Activated naive CD4-positive, alpha-beta T cell treated with anti-CD3 and anti-CD28 coated beads for 36 hours (primary cell): Measurements from ENCODE around the gene SFMBT2. TPM values are rescaled to one million over a fixed set of nuclear protein-coding genes. Genes with fewer than 3 reads are reported as not detected.
"Not testable (repeated sequence)": the region's sequence is repeated elsewhere in the genome, so short reads cannot be mapped to it uniquely, and the experiment has no call there.

Experiments
- CTCF ChIA-PET: fragments of 350-600 bp; sonication (Branson Sonifier 250); formaldehyde crosslinking; loops from one replicate; lab custom pipeline; 2021; ENCODE audit warnings: antibody characterized with exemption; lab: Charles Lee
- DNase-seq: peaks from one replicate; pipeline ENCODE4 v3.0.0-alpha.2; 2020
- H3K27ac Mint-ChIP-seq: one replicate; pipeline ENCODE4 v1.8.0; 2021; ENCODE audit warnings: mild to moderate bottlenecking, mixed read lengths
- H3K27me3 Mint-ChIP-seq: one replicate; pipeline ENCODE4 v1.8.0; 2021; ENCODE audit warnings: low read depth, mixed read lengths
- H3K36me3 Mint-ChIP-seq: one replicate; pipeline ENCODE4 v1.8.0; 2021; ENCODE audit warnings: low read depth, mixed read lengths
- H3K4me1 Mint-ChIP-seq: one replicate; pipeline ENCODE4 v1.8.0; 2021; ENCODE audit warnings: low read depth, mixed read lengths
- H3K4me3 Mint-ChIP-seq: one replicate; pipeline ENCODE4 v1.8.0; 2021; ENCODE audit warnings: mild to moderate bottlenecking, moderate library complexity, mixed read lengths
- H3K9me3 Mint-ChIP-seq: one replicate; pipeline ENCODE4 v1.8.0; 2021; ENCODE audit warnings: mixed read lengths
- intact Hi-C: fragments of 100-400 bp; cut with micrococcal nuclease; formaldehyde crosslinking; loops from one replicate; pipeline ENCODE4 v1.15.1; 2023
- total RNA-seq, 2 experiments: library from RNA; stranded (reverse); gene quantifications; one replicate each; pipeline ENCODE4 v1.2.3, GENCODE V29; 2021

SFMBT2 gene
- total RNA-seq, 2 experiments from 2014 or later, result 20.0 to 21.5 TPM

DNA sequence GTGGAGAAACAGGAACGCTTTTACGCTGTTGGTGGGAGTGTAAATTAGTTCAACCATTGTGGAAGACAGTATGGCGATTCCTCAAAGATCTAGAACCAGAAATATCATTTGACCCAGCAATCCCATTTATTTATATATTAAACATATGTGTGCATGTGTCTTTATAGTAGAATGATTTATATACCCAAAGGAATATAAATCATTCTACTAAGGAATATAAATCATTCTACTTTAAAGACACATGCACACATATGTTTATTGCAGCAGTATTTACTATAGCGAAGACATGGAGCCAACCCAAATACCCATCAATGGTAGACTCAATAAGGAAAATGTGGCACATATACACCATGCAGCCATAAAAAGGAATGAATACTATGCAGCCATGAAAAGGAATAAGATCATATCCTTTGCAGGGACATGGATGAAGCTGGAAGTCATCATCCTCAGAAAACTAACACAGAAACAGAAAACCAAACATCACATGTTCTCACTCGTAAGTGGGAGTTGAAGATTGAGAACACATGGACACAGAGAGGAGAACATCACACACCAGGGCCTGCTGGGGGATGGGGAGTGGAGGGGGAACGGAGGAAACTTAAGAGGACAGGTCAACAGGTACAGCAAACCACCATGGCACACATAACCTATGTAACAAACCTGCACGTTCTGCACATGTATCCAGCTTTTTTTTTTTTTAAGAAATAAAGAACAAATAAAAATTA is 111.1 kb downstream of the SFMBT2 start:
- H3K9me3 Mint-ChIP-seq, intact Hi-C loops, CTCF ChIA-PET, DNase-seq, H3K27me3 Mint-ChIP-seq, H3K4me3 Mint-ChIP-seq, H3K27ac Mint-ChIP-seq: not testable (repeated sequence)
- Mint-ChIP-seq H3K4me1 (peaks cover 75% of the 10 kb centered on the region), H3K36me3 (peaks cover 17% of the 10 kb centered on the region)

DNA sequence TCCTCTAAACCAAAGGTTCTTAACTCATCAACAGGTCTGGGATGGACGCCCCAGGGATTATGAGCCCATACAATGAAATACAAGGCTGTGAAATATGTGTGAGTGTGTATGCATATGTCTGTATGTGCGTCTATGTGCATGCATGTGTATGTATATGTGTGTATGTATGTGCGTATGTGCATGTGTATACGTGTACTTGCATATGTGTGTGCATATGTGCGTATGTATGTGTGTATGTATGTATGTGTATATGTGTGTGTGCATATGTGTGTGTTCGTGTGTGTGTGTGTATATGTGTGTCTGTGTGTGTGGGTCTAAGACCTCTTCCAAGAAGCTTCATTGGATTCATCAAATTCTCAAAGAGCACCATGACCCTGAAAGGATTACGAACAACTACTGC is 112.3 kb downstream of the SFMBT2 start:
- Mint-ChIP-seq H3K4me3 (no peak overlapping the region), H3K27ac (no peak overlapping the region), H3K36me3 (peaks cover 17% of the 10 kb centered on the region), H3K27me3 (no peaks in the 10 kb centered on the region), H3K4me1 (peaks cover 78% of the 10 kb centered on the region), H3K9me3 (peaks cover 4% of the 10 kb centered on the region)
- CTCF ChIA-PET, result no interaction called here
- intact Hi-C loops, result no loop called here
- no peak for DNase-seq

- Mint-ChIP-seq H3K36me3 (peaks cover 16% of the 10 kb centered on the region), H3K9me3 (peaks cover 4% of the 10 kb centered on the region), H3K4me1 (peaks cover 76% of the 10 kb centered on the region), H3K4me3 (no peak overlapping the region), H3K27ac (no peak overlapping the region), H3K27me3 (no peaks in the 10 kb centered on the region)
- DNase-seq, result no peak
- intact Hi-C loops, result no loop called here
- CTCF ChIA-PET, result interaction anchor here (0.9 kb wide), 1 partner anchor 38 kb away, joined by 4 read pairs; no protein-coding TSS in a partner anchor
These were observed 113.7 kb downstream of the SFMBT2 start for GRCh38 chr10:7297094-7297493.

DNA sequence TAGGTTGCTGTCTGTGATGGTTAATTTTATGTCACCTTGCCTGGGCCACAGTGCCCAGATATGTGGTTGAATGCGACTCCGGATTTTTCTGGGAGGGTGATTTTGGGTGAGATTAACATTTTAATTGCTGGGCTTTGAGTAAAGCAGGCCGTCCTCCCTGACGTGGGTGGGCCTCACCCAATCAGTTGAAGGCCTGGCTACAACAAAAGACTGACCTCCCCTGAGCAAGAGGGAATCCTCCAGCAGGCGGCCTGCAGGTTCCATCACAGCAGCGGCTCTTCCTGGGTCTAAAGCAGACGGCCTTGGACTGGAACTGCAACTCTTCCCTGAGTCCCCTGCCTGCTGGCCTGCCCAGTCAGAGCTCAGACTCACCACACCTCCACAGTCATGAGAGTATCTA is 114.2 kb downstream of the SFMBT2 start:
- Mint-ChIP-seq H3K27me3 (no peaks in the 10 kb centered on the region), H3K4me3 (no peak overlapping the region), H3K4me1 (peaks cover 78% of the 10 kb centered on the region), H3K27ac (no peak overlapping the region), H3K36me3 (peaks cover 14% of the 10 kb centered on the region), H3K9me3 (peaks cover 4% of the 10 kb centered on the region)
- CTCF ChIA-PET, result no interaction called here
- DNase-seq, result no peak
- intact Hi-C loops, result no loop called here

- DNase-seq, result no peak
- CTCF ChIA-PET, result interaction anchor here (0.7 kb wide), 1 partner anchor 112 kb away, joined by 3 read pairs; no protein-coding TSS in a partner anchor
- Mint-ChIP-seq H3K36me3 (peaks cover 13% of the 10 kb centered on the region), H3K4me1 (peaks cover 82% of the 10 kb centered on the region), H3K4me3 (no peak overlapping the region), H3K27me3 (no peaks in the 10 kb centered on the region), H3K27ac (no peak overlapping the region), H3K9me3 (peaks cover 4% of the 10 kb centered on the region)
- intact Hi-C loops, result no loop called here
These were observed 114.8 kb downstream of the SFMBT2 start for GRCh38 chr10:7296076-7296475.

- Mint-ChIP-seq H3K27me3 (no peaks in the 10 kb centered on the region), H3K27ac (no peak overlapping the region), H3K4me3 (no peak overlapping the region), H3K9me3 (peaks cover 2% of the 10 kb centered on the region), H3K36me3 (peaks cover 4% of the 10 kb centered on the region), H3K4me1 (peaks cover 70% of the 10 kb centered on the region)
- CTCF ChIA-PET, result interaction anchor here (0.9 kb wide), 1 partner anchor 20 kb away, joined by 3 read pairs; no protein-coding TSS in a partner anchor
- intact Hi-C loops, result no loop called here
- DNase-seq, result no peak
These were observed 117.4 kb downstream of the SFMBT2 start for GRCh38 chr10:7293378-7293920.

DNA sequence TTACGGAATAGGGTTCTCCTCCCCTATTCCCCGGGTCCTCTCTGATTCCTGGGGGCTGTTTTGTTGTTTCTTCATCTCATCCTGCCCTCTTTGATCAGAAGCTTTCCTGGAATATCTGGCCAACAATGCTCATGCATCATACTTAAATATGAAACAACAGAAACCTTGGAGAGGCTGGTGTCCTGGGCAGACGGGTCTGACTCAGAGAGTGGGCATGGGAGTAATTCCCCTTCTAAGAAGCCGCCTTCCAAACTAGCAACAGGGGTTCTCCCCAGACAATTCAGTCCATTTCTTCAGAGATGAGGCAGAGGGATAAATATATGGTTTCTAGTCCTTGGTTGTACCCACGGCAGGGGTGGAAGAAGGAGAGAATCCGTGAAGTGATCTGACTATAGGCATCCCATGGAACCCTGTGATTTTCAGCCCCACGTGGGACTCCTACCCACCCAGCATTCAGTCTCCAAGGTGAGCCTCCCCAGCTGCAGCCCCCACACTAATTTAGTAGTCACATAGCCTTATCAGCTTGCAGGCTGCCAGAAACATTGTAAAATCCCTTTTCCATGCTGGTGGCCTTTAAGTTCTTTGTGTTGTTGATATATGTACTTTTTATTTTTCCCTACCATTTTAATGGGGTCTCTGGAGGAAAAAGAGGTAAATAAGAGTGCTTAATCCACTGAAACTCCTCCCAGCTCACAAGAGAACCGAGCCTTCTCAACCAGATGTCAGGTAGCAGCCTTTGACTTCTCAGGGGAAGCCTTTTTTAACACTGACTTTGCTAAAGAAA is 119.2 kb downstream of the SFMBT2 start:
- DNase-seq, result no peak
- H3K4me1 Mint-ChIP-seq, result peaks cover 58% of the 10 kb centered on the region
- CTCF ChIA-PET, result interaction anchor here (1.2 kb wide), 1 partner anchor 117 kb away, joined by 4 read pairs; no protein-coding TSS in a partner anchor
- H3K9me3 Mint-ChIP-seq, result no peaks in the 10 kb centered on the region
- H3K27me3 Mint-ChIP-seq, result no peaks in the 10 kb centered on the region
- H3K36me3 Mint-ChIP-seq, result no peaks in the 10 kb centered on the region
- H3K27ac Mint-ChIP-seq, result no peak overlapping the region
- intact Hi-C loops, result no loop called here
- no peak overlapping the region for H3K4me3 Mint-ChIP-seq

GRCh38 chr10:7288060-7288690 is 122.7 kb downstream of the SFMBT2 start:
- Mint-ChIP-seq H3K4me3 (no peak overlapping the region), H3K27ac (no peak overlapping the region), H3K9me3 (no peaks in the 10 kb centered on the region), H3K4me1 (peaks cover 45% of the 10 kb centered on the region), H3K27me3 (no peaks in the 10 kb centered on the region), H3K36me3 (peaks cover 5% of the 10 kb centered on the region)
- CTCF ChIA-PET, result no interaction called here
- intact Hi-C loops, result no loop called here
- no peak for DNase-seq

DNA sequence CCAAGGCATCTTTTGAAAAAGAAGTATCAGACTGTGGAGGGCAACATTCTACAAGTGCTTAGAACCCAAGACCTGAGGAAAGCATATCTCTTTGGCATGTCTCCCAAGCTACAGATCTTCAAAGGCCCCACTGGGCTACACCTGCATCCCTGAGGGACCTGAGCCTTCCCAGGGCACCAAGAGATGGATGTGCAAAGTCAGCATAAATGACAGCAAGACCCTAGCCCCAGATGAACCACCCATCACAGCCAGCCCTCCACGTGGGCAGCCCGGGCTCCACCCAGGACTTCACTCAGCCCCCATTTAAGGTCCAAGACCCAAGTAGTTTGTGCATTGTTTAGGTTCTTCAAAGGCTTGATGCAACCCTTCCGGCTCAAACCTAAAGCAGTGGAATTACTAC is 123.5 kb downstream of the SFMBT2 start:
- DNase-seq, result no peak
- CTCF ChIA-PET, result no interaction called here
- H3K9me3 Mint-ChIP-seq, result no peaks in the 10 kb centered on the region
- H3K27ac Mint-ChIP-seq, result no peak overlapping the region
- H3K4me3 Mint-ChIP-seq, result no peak overlapping the region
- H3K36me3 Mint-ChIP-seq, result peaks cover 5% of the 10 kb centered on the region
- no peaks in the 10 kb centered on the region for H3K27me3 Mint-ChIP-seq
- H3K4me1 Mint-ChIP-seq, result peaks cover 41% of the 10 kb centered on the region
- intact Hi-C loops, result no loop called here

DNA sequence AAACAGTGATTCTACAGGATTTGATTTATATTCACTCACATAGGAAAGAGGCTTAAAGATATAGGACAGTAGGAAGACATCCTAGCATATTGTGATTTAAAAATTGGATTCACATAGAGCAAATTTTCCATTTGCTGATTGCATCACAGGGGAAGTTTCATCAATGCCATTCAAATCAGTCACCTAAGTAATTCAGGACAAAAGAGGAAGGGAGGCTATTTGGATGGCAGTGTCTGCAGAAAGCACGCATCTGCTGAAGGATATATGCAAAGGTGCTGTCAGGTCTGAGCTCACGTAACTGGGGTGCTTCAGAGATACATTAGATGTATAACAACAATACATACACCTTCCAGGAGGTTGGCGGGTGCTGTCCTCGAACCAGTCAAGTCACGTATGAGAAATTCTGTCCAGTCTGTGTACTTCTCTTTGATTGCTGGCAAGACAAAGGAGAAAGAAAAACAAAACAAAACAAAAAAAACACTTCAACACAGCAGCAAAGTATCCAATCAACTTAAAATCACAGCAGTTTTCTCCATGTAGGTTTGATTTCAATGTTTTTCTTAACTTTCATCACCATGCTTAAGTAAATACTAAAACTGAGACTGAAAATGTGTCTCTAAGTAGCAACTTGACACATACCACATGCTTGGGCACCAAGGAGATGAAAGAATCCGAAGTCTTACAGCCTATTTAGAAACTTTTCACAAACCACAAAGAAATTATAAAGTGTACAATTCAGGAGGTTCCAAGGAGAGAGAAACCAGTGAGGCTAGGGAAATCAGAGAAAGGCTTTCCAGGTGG is 125.1 kb downstream of the SFMBT2 start:
- no peak overlapping the region for H3K27ac Mint-ChIP-seq
- CTCF ChIA-PET, result no interaction called here
- no peak for DNase-seq
- peaks cover 8% of the 10 kb centered on the region for H3K36me3 Mint-ChIP-seq
- no peaks in the 10 kb centered on the region for H3K27me3 Mint-ChIP-seq
- no peaks in the 10 kb centered on the region for H3K9me3 Mint-ChIP-seq
- H3K4me3 Mint-ChIP-seq, result no peak overlapping the region
- intact Hi-C loops, result loop anchor here (1.0 kb wide), 1 partner anchor 9 kb away; no protein-coding TSS in a partner anchor
- peaks cover 32% of the 10 kb centered on the region for H3K4me1 Mint-ChIP-seq

DNA sequence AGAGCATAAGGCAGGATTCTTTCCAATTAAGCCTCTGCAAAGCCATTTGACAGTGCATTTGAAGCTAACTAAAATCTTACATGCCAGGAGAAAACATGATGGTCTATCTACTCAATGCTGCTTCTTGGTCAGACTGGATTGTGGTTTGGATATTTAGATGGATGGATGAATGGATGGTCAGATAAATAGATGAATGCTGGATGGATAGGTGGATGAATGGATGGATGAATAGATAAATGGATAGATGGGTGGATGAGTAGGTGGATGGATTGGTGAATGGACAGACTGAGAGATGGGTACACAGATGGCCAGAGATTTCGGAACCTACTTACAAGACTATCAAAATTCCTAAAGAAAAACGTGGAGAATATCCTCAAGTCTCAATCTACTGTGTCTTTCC is 127.6 kb downstream of the SFMBT2 start:
- H3K4me3 Mint-ChIP-seq, result no peak overlapping the region
- no peak for DNase-seq
- H3K36me3 Mint-ChIP-seq, result peaks cover 15% of the 10 kb centered on the region
- CTCF ChIA-PET, result interaction anchor here (1.2 kb wide), 1 partner anchor 404 kb away, joined by 3 read pairs; no protein-coding TSS in a partner anchor
- H3K9me3 Mint-ChIP-seq, result no peaks in the 10 kb centered on the region
- peaks cover 40% of the 10 kb centered on the region for H3K4me1 Mint-ChIP-seq
- intact Hi-C loops, result no loop called here
- no peaks in the 10 kb centered on the region for H3K27me3 Mint-ChIP-seq
- H3K27ac Mint-ChIP-seq, result no peak overlapping the region
